Measurements from ENCODE around the gene JOSD2. TPM values are rescaled to one million over a fixed set of nuclear protein-coding genes. Genes with fewer than 3 reads are reported as not detected.

Gene JOSD2
- total RNA-seq, 2 experiments from 2014 or later = 44.7 to 51.4 TPM

DNA sequence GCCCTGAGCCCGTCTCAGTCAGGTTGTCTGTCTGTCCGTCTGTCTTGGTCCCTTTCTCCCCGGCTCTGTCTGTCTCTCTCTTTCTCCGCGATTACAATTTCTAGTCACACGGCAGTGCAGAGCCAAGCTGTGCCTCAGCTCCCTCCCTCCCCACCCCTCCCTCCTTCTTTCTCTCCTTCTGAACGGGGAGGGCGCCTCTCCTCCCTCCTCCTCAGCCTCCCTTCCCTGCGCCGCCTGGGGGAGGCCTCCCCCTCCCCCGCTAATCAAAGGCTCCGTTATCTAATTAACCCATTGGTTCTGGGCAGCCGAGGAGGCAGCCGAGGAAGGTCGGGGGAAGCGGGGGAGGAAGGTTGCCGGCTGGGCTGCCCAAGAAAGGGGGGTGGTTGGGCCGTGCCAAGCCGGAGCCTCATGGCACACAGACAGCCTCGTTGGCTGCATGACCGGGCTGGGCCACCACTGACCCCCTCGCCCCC is 40.8 kb upstream of the JOSD2 start:
- H3K36me3 Mint-ChIP-seq (ENCODE audit: low read depth) = no peaks in the 10 kb centered on the region
- CTCF ChIA-PET = no interaction called here
- H3K4me1 Mint-ChIP-seq = peaks cover 10% of the 10 kb centered on the region
- H3K4me3 Mint-ChIP-seq = no peak overlapping the region
- no peak for DNase-seq
- POLR2A ChIA-PET = no interaction called here
- H3K9me3 Mint-ChIP-seq = no peaks in the 10 kb centered on the region
- no peak overlapping the region for H3K27ac Mint-ChIP-seq
- H3K27me3 Mint-ChIP-seq = peaks cover 37% of the 10 kb centered on the region

DNA sequence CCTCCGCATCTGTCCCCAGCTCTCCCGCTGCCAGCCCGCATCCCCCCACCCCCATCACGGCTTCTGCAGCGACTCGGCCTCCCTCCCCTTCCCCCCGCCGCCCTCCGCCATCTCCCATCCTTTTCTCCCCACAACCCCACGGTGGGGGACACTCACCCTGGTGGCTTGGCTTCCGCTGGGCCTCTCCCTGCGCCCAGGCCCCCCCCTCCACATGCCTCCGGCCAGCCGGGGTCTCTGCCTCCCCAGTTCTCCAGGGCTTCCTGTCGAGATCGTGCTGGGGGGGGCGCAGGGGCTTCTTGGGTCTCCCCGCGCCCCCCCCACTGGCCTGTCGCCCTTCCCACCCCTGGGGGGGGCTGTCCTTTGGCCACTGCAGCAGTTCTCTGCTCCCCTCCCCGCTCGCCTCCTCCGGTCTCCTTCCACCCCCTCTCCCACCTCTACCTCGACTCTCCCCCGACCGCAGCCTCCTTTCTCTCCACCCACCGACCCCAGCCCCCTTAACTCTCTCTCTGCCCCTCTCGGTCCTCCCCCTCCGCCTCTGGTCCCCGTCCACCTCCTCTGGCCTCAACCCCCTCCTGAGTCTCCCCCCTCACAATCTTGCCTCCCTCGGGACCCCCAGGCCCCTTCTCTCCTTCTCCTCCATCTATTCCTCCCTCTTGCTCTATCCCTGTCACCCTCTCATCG is 40.2 kb upstream of the JOSD2 start:
- CTCF ChIA-PET = no interaction called here
- no peaks in the 10 kb centered on the region for H3K36me3 Mint-ChIP-seq (ENCODE audit: low read depth)
- H3K27ac Mint-ChIP-seq = no peak overlapping the region
- H3K27me3 Mint-ChIP-seq = peaks cover 33% of the 10 kb centered on the region
- no peak overlapping the region for H3K4me3 Mint-ChIP-seq
- POLR2A ChIA-PET = no interaction called here
- peaks cover 6% of the 10 kb centered on the region for H3K4me1 Mint-ChIP-seq
- no peaks in the 10 kb centered on the region for H3K9me3 Mint-ChIP-seq
- DNase-seq = no peak

DNA sequence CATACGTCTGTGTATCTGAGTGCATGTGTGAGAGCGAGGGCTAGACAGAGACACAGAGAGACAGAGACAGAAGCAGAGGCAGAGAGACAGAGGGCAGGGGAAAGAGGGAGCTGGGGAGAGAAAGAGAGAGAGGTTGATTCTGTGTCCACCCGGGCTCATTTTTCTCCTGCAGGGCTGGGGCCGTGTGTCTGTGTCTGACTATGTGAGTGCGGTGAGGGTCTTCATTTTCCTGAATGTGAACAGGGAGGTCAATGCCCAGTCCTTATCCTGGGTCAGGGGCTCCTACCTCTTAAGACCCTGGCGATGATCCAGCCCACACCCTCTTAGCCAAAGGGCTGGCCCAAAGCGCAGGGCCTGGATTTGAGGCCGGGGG is 39.6 kb upstream of the JOSD2 start:
- Mint-ChIP-seq H3K9me3 (no peaks in the 10 kb centered on the region), H3K4me3 (no peak overlapping the region), H3K36me3 (ENCODE audit: low read depth) (no peaks in the 10 kb centered on the region), H3K4me1 (peaks cover 4% of the 10 kb centered on the region), H3K27me3 (peaks cover 33% of the 10 kb centered on the region), H3K27ac (no peak overlapping the region)
- POLR2A ChIA-PET = no interaction called here
- no peak for DNase-seq
- CTCF ChIA-PET = no interaction called here

DNA sequence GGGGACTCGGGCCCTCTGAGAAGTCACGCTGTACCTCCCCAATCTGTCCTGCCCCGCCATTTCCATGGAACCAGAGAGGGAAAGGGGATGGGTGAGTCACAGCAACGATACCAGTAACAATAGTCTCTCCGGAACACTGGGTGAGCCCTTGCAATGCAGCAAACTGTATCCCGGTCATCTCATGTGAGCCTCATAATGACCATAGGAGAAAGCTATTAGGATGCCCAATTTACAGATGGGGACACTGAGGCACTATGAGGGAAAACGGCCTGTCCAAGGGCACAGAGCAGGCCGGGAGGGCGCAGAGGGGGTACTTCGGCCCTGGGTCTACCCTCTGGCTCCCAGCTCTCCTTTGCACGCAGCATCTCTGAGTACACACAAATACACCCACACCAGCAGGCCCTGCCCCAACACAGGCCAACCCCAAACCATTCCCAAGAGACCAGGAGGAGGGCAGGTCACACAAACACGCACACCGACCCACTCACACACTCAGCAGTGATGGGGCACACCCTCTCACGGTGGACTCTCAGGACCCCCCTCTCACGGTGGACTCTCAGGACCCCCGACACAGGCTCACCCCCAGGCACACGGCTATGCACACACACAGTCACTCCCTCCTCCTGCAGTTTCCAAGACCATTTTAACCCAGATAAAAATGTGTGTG is 39.1 kb upstream of the JOSD2 start:
- H3K36me3 Mint-ChIP-seq (ENCODE audit: low read depth) = no peaks in the 10 kb centered on the region
- no peaks in the 10 kb centered on the region for H3K4me1 Mint-ChIP-seq
- ChIA-PET POLR2A (no interaction called here), CTCF (no interaction called here)
- no peak overlapping the region for H3K27ac Mint-ChIP-seq
- H3K9me3 Mint-ChIP-seq = no peaks in the 10 kb centered on the region
- peaks cover 29% of the 10 kb centered on the region for H3K27me3 Mint-ChIP-seq
- no peak overlapping the region for H3K4me3 Mint-ChIP-seq
- no peak for DNase-seq

DNA sequence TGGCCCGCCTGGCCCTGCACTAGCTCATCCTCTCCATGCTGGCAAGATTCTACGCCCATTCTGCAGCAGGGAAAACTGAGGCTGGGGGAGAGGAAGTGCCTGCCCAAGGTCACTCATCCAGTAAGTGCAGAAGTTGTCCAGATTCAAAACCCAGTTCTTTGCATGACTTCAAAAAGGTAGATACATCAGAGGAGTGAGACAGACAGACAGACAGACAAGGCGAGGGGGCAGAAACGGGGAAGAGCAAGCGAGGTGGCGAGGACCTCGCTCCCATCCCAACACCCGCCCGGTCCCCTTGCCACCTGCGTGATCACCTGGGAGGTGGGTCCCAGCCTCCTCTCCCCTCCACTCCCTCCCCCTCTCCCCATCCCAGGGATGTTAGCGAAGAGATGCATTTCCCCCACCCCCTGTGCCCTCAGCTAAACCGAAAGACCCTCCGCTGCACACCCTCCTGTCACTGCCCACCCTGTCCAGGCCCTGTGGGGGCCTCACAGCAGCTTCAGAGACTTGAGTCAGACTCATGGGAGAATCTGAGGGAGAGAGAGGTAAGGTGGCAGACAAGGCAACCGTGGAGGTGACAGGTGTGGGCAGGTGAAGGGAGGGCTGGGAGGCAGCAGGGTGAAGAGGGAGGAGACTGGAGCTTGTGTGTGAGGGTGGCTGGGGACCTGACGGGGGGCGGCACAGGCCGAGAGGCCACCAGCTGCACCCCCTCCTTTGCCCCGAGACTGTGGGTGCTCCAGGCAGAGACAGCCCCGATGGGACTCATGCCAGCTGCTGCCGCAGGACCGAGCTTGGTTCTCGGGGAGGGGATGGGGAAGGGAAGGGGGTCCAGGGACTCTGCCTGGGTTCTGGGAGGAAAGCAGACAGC is 38.3 kb upstream of the JOSD2 start:
- ChIA-PET CTCF (interaction anchor here (0.5 kb wide), 1 partner anchor 160 kb away, joined by 3 read pairs; no protein-coding TSS in a partner anchor), POLR2A (no interaction called here)
- Mint-ChIP-seq H3K4me1 (no peaks in the 10 kb centered on the region), H3K36me3 (ENCODE audit: low read depth) (no peaks in the 10 kb centered on the region), H3K27ac (no peak overlapping the region), H3K4me3 (no peak overlapping the region), H3K27me3 (peaks cover 27% of the 10 kb centered on the region), H3K9me3 (no peaks in the 10 kb centered on the region)
- DNase-seq = no peak

DNA sequence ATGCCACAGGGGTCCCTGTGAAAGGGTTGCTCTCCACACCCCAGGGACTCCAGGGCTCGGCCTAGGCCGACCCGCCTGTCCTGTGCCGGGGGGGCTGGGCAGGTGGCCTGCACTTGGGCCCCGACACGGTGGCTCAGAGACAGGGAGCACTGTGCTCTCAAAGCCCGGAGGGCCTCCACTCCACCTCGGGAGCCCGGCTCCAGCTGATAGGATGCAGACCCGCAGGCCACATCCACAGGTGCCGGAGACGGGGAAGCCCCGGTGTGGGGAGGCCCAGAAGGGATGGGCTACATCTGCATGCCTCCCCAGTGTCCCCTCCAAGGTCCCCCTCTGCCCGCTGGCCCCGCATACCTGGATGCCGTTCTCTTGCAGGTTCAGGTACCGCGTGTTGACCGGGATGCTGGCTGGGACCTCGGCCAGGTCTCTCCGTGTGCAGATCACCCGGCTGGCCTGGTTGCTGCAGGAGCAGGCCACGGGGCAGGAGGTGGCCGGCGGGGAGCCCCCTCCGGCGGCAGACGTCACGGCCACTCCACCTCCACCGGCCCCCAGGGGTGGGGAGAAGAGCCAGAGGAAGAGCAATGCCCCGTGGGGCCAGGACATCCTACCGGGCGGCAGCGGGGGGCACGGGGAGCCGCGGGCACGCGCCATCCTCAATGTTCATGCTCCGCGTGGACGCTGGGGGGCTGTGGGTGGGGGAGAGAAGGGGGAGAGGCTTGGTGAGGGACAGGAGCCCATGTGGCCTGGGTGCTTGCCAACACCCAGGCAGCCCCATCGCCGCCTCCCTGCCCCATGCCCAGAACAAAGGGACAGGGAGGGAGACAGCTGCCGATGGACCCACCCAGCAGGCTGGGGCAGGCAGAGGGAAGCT is 37.4 kb upstream of the JOSD2 start:
- no peak for DNase-seq
- ChIA-PET POLR2A (no interaction called here), CTCF (no interaction called here)
- no peaks in the 10 kb centered on the region for H3K9me3 Mint-ChIP-seq
- H3K4me1 Mint-ChIP-seq = no peaks in the 10 kb centered on the region
- H3K36me3 Mint-ChIP-seq (ENCODE audit: low read depth) = no peaks in the 10 kb centered on the region
- no peak overlapping the region for H3K27ac Mint-ChIP-seq
- peaks cover 23% of the 10 kb centered on the region for H3K27me3 Mint-ChIP-seq
- no peak overlapping the region for H3K4me3 Mint-ChIP-seq

DNA sequence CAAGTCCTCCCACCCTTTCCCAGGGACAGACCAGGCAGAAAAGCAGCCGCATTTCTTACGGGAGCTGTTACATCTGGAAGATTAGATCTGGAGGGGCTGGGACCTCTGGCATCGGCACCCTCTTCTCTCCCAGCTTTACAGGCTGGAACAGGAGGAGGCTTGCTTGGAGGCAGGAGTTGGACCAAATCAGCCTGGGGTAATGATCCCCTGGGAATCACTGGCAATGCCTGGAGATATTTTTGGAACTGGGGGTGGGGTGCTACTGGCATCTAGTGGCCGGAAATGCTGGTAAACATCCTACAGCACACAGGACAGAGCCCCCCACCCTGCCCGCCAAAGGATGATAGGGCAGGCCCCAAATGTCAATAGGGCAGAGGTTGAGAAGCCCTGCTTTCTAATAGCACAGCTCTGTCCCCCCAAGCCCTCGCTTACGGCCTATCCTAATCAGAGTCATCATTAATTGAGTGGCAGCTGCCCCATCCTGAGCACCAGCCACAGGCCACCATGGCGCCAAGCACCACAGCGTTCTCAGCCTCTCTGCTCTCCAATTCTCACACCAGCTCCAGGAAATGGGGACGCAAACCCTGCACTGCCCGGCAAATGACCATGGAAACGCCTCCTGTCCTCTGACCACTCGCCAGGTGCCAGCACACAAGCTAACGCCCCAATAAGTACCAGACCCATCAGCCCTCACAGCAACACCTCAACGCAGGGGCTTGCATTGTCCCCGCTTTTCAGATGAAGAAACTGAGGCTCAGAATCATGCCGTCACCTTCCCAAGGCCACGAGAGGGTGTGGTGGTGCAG is 36.6 kb upstream of the JOSD2 start:
- no peak overlapping the region for H3K4me3 Mint-ChIP-seq
- H3K36me3 Mint-ChIP-seq (ENCODE audit: low read depth) = no peaks in the 10 kb centered on the region
- ChIA-PET POLR2A (no interaction called here), CTCF (no interaction called here)
- H3K27me3 Mint-ChIP-seq = peaks cover 16% of the 10 kb centered on the region
- no peaks in the 10 kb centered on the region for H3K4me1 Mint-ChIP-seq
- H3K27ac Mint-ChIP-seq = no peak overlapping the region
- DNase-seq = no peak
- H3K9me3 Mint-ChIP-seq = no peaks in the 10 kb centered on the region

DNA sequence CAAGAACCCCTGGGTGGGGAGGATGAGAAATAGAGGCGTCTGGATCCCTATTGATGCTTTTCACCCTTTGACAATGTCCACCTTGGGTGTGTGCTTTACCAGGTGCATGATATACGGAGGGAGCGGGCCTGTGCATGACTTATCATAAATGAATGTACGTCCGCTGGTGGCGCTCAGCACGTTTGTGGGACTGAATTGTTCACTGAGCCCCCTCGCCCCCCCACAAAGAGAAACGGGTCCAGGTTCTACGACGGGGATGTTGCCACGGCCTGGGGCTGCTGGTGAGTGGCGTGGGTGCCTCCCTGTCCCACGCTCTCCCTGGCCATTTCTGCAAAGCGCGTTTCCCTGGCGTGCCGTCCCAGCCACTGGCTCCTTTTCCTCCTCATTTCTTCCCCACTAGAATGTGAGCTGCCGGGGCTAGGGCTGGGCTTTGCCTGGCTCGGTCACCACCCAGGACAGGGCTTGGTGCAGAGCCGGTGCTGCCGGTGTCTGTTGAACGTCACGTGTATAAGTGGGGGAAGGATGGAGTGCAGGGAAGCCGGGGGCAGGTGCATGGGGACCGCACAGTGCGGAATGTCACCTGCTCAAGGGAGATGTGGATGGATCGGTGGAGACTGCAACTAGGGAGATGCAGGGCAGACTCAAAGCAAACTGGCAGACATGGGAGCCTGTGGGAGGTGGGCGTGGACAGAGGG is 35.7 kb upstream of the JOSD2 start:
- ChIA-PET CTCF (no interaction called here), POLR2A (no interaction called here)
- no peaks in the 10 kb centered on the region for H3K4me1 Mint-ChIP-seq
- H3K27me3 Mint-ChIP-seq = peaks cover 10% of the 10 kb centered on the region
- DNase-seq = no peak
- no peaks in the 10 kb centered on the region for H3K9me3 Mint-ChIP-seq
- H3K27ac Mint-ChIP-seq = no peak overlapping the region
- H3K36me3 Mint-ChIP-seq (ENCODE audit: low read depth) = no peaks in the 10 kb centered on the region
- no peak overlapping the region for H3K4me3 Mint-ChIP-seq

DNA sequence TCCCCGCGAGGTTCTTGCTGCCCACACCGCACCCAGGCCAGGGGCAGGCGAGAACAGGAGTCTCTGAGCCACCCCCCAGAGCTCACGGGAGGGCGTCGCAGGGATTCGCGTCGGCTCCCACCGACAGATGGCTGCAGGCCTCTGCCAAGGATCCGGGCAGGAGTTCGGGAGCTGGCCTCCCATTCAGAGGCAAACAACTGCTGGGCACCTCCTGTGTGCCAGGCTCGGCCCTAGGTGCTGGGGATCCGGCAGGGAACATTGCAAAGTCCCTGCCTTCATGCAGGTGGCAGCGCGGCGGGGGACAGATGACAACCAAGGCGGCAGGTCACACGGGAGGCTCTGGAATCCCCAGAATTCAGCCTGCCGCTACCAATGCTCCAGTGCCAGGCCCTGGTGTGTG is 32.0 kb upstream of the JOSD2 start:
- no peak for DNase-seq
- ChIA-PET POLR2A (no interaction called here), CTCF (interaction anchor here (0.7 to 1.5 kb wide), 2 partner anchors 13 to 14 kb away, joined by 3 read pairs; no protein-coding TSS in a partner anchor)
- H3K4me3 Mint-ChIP-seq = no peak overlapping the region
- H3K27me3 Mint-ChIP-seq = no peaks in the 10 kb centered on the region
- no peaks in the 10 kb centered on the region for H3K9me3 Mint-ChIP-seq
- H3K27ac Mint-ChIP-seq = no peak overlapping the region
- H3K4me1 Mint-ChIP-seq = no peaks in the 10 kb centered on the region
- H3K36me3 Mint-ChIP-seq (ENCODE audit: low read depth) = no peaks in the 10 kb centered on the region

DNA sequence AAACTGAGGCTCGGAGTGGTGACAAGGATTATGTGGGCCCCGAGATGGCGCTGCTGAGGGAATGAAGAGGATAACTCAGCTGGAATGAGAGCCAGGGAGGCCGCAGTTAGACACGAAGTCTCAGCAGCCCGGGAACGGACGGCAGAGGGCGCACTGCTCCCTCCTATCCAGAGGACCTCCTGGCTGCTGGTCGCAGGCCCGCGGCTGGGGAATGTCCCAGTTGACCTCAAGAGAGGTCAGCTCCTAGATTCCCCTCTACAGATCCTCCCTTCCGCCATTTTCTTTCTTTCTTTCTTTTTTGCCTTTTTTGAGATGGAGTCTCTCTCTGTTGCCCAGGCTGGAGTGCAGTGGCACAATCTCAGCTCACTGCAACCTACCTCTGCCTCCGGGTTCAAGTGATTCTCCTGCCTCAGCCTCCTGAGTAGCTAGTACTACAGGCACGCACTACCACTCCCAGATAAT is 26.8 kb upstream of the JOSD2 start:
- ChIA-PET CTCF (interaction anchor here (0.6 to 4.2 kb wide), 14 partner anchors 17 to 384 kb away, joined by 3 to 26 read pairs (median 4); partner anchors contain the start of gene JOSD2), POLR2A (no interaction called here)
- DNase-seq = peak; percentile 65
- Mint-ChIP-seq H3K4me3 (no peak overlapping the region), H3K27ac (no peak overlapping the region), H3K36me3 (ENCODE audit: low read depth) (no peaks in the 10 kb centered on the region), H3K4me1 (no peaks in the 10 kb centered on the region), H3K9me3 (peaks cover under 1% of the 10 kb centered on the region), H3K27me3 (peaks cover 6% of the 10 kb centered on the region)

DNA sequence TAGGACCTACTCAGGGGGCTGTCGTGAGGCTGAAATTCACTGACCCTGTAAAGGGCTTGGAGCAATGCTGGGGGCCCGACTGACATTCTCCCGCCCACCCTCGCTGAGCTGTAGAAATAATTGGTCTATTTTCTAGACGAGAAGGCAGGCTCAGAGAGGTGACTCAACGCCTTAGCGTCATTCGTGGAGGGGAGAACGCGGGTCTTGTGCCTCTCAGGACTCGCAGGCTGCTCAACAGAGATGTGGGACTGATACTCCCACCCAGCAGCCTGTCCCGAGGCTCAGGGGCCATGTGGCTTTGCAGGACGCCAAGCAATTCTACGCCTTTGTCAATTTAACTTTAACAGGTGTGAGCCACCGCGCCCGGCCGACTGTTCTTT is 26.3 kb upstream of the JOSD2 start:
- Mint-ChIP-seq H3K27me3 (peaks cover 9% of the 10 kb centered on the region), H3K9me3 (peaks cover 5% of the 10 kb centered on the region), H3K27ac (no peak overlapping the region), H3K4me1 (no peaks in the 10 kb centered on the region), H3K36me3 (ENCODE audit: low read depth) (no peaks in the 10 kb centered on the region), H3K4me3 (no peak overlapping the region)
- POLR2A ChIA-PET = interaction anchor here (0.9 kb wide), 1 partner anchor 247 kb away, joined by 3 read pairs; no protein-coding TSS in a partner anchor
- CTCF ChIA-PET = interaction anchor here (0.6 to 4.2 kb wide), 10 partner anchors 17 to 385 kb away, joined by 3 to 26 read pairs (median 5); partner anchors contain the start of gene JOSD2
- DNase-seq = no peak
